NCI-H1436 treated with DMSO at 0.1 percent for 48 hours (cell line): ENCODE measurements around the gene ACOD1.
"Not testable (repeated sequence)": the region's sequence is repeated elsewhere in the genome, so short reads cannot be mapped to it uniquely, and the experiment has no call there.

ENCODE experiments used
- DNase-seq: peaks from one replicate; lab custom pipeline; 2025; lab: John Stamatoyannopoulos, UW

ACOD1 gene

GRCh38 chr13:76954538-76954937 lies 6.2 kb downstream of the ACOD1 start:
- DNase-seq = no peak

- no peak for DNase-seq
Measured at GRCh38 chr13:76955193-76955592, 6.9 kb downstream of the ACOD1 start.

- DNase-seq = no peak
Measured at GRCh38 chr13:76955661-76956060, 7.3 kb downstream of the ACOD1 start.

- DNase-seq = no peak
Measured at GRCh38 chr13:76958841-76959432, 10.6 kb downstream of the ACOD1 start.

- not testable (repeated sequence) for DNase-seq
Measured at GRCh38 chr13:76959734-76960133, 11.4 kb downstream of the ACOD1 start.

GRCh38 chr13:76965759-76966421 lies 17.6 kb downstream of the ACOD1 start:
- no peak for DNase-seq

- no peak for DNase-seq
Measured at GRCh38 chr13:76967031-76967430, 18.7 kb downstream of the ACOD1 start.

GRCh38 chr13:76968041-76968440 lies 19.7 kb downstream of the ACOD1 start:
- no peak for DNase-seq

GRCh38 chr13:76969488-76970365 lies 21.4 kb downstream of the ACOD1 start:
- DNase-seq = peak; percentile 3

- DNase-seq = no peak
Measured at GRCh38 chr13:76971215-76971614, 22.9 kb downstream of the ACOD1 start.

GRCh38 chr13:76971851-76972829 lies 23.8 kb downstream of the ACOD1 start:
- no peak for DNase-seq

GRCh38 chr13:76973920-76974617 lies 25.8 kb downstream of the ACOD1 start:
- no peak for DNase-seq

GRCh38 chr13:76974618-76974975 lies 26.3 kb downstream of the ACOD1 start:
- no peak for DNase-seq

GRCh38 chr13:76975863-76976262 lies 27.6 kb downstream of the ACOD1 start:
- DNase-seq = no peak

GRCh38 chr13:76976490-76976889 lies 28.2 kb downstream of the ACOD1 start:
- no peak for DNase-seq

- no peak for DNase-seq
Measured at GRCh38 chr13:76976929-76977328, 28.6 kb downstream of the ACOD1 start.

- DNase-seq = no peak
Measured at GRCh38 chr13:76980075-76980718, 31.9 kb downstream of the ACOD1 start.

GRCh38 chr13:76982061-76982460 lies 33.8 kb downstream of the ACOD1 start:
- DNase-seq = no peak

GRCh38 chr13:76983676-76984075 lies 35.4 kb downstream of the ACOD1 start:
- DNase-seq = no peak

GRCh38 chr13:76991432-76991795 lies 43.1 kb downstream of the ACOD1 start:
- no peak for DNase-seq
